Hematopoietic multipotent progenitor cell treated with erythropoietin and hydrocortisone succinate and interleukin-3 and kit ligand, for 15 days (in vitro differentiated cells): ENCODE data around the gene AUTS2.
"Not testable (repeated sequence)": the region's sequence is repeated elsewhere in the genome, so short reads cannot be mapped to it uniquely, and the experiment has no call there.

Experiments
- DNase-seq: peaks from one replicate; pipeline ENCODE4 v3.0.0-alpha.2; 2015; ENCODE audit warnings: low spot score

The AUTS2 gene

DNA sequence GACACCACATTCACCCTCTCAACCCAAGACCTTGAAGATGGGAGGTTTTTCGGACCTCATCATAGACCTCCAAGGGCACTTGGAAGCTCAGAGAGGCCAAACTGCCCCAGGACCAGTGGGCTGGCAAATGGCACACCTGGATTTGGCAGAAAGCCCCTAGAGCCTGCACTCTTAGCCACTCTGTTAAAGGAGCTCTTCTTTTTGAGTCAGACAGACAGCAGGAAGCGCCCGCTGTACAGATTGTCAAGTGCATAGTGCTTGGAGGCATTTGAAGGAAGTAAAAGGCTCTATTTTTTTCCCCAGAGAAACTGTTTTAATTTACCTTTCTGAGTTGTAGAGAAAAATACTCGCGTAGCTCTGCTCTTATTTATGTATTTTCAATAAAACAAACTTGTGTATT, 1125.1 kb downstream of the AUTS2 start:
- no peak for DNase-seq

- DNase-seq = no peak
These were observed 1127.2 kb downstream of the AUTS2 start for GRCh38 chr7:70725448-70725847.

DNA sequence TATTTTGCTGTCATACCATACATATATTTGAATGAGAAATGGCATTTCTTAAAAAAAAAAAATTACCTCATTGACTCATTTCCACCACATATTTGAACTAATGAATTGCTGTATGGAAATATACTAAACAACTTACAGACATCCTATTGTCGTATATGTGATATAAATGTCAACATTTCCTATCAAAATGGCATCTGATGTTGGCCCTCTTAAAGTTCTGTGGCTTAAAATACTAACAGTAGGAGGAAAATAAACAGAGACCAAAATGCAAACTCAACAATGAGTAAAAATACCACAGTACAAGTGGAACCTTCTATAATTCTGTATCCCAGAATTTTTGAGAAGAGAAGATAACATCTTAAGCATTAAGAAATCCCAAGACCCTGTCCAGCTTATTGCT, 1128.0 kb downstream of the AUTS2 start:
- DNase-seq = no peak

- DNase-seq = no peak
These were observed 1128.7 kb downstream of the AUTS2 start for GRCh38 chr7:70726951-70727378.

DNA sequence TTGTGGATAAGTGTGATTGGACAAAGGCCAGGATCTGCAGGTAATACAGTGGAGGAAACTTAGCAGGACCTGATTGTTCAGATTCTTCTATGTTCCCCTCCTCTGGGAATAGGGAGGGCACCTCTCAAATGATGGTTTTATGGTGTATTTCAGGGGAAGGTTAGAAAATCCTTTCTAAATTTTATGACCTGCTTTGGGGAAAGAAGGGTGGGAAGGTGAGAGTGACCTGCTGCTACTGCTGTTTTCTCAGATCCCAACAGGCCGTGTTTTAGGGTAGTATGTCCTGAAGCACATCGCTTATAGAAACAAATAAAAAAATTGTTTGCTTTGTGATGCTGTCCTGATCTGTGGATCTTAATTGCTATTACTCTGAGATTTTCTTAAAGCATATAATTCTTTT, 1129.6 kb downstream of the AUTS2 start:
- no peak for DNase-seq

GRCh38 chr7:70728872-70729552, 1130.7 kb downstream of the AUTS2 start:
- DNase-seq = no peak

DNA sequence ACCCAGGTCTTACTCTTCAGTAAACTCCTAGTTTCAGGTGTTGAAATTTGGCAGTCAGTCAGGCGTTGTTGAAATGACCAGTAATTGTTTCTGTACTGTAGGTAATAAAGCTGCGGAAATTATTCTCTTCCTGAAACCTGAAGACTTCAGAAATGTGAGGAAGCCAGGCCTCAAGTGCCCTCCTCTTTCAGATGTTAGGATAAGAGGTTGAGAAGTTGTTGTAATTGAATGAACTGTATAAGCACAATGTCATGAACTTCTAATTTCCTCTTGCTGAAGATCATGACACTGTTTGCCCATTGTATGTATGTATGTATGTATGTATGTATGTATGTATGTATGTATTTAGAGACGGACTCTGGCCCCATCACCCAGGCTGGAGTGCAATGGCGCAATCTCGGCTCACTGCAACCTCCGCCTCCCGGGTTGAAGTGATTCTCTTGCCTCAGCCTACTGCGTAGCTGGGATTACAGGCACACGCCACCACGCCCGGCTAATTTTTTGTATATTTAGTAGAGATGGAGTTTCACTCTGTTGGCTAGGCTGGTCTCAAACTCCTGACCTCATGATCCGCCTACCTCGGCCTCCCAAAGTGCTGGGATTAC, 1131.4 kb downstream of the AUTS2 start:
- not testable (repeated sequence) for DNase-seq

DNA sequence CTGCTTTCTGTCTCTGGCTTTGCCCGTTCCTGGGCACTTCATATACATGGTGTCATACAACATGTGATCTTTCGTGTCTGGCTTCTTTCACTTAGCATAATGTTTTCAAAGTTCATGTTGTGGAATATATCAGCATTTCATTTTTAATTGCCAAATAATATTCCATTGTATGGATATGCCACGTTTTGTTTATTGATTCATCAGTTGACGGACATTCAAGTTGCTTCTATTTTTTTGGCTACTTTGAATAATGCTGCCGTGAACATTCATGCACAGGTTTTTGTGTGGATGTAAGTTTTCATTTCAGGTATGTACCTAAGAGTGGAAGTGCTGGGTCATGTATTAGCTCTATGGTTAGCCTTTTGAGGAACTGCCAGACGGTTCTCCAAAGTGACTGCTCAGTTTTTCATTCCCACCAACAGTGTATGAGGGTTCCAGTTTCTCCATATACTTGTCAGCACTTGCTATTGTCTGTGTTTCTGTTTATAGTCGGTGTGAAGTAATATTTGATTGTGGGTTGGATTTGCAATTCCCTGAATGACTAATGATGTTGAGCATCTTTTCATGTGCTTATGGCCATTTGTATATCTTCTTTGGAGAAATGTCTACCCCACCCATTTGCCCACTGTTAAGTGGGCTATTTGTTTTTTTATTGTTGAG, 1132.3 kb downstream of the AUTS2 start:
- DNase-seq = no peak

DNA sequence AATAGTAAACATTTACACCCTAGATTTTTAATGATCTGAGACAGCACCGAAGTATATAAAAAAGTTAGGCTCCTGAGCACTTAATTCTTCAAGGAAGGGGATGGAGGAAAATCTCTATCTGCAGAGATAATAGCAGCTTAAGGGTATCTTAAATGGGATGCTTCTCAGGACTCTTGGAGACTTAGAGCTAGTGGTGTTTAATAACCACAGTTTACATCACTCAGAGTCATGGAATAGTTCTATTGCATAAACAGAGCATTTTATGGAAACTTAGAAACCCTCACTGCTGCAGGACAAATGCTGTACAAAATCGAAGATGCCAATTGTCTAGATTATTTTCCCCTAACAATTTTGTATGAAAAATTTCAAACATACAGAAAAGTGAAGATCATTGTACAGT, 1134.8 kb downstream of the AUTS2 start:
- no peak for DNase-seq

- no peak for DNase-seq
These were observed 1136.1 kb downstream of the AUTS2 start for GRCh38 chr7:70734411-70734810.

GRCh38 chr7:70735313-70735712, 1137.0 kb downstream of the AUTS2 start:
- no peak for DNase-seq

GRCh38 chr7:70736715-70737460, 1138.6 kb downstream of the AUTS2 start:
- no peak for DNase-seq

DNA sequence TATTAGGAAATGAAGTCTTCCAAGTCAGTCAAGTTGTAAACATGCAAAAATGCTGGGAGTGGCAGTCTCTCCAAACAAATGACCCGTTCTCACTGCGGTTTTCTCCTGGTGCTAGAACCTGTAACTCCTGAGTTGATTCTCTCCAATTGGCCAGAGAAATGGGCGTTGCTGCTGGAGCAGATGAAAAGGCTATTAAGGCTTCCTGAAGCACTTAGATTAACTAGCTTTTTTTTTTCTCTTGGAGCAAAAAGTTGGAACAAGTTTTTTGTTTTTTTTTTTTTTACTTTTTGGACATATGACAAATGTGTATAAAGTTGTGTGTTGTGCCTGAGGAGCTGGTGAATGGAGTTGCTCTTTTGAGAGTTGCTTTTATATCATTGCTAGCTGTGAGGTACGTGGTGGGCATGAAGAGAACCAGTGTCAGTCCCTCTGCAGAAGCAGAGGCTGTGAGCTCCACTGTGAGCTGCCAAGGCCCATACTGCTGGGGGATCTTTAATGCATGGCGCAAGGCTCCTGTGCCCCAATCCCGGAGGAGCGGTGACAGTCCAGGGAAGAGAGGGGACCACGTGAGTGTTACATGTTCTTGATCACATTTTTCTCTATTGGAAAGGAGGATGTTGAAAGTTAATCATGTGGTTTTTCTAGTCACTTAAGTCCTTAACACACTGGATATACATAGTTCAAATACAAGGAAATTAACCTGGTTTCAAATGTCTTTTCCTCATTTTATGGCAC, 1140.0 kb downstream of the AUTS2 start:
- DNase-seq = no peak

- DNase-seq = no peak
These were observed 1141.5 kb downstream of the AUTS2 start for GRCh38 chr7:70739646-70740210.

DNA sequence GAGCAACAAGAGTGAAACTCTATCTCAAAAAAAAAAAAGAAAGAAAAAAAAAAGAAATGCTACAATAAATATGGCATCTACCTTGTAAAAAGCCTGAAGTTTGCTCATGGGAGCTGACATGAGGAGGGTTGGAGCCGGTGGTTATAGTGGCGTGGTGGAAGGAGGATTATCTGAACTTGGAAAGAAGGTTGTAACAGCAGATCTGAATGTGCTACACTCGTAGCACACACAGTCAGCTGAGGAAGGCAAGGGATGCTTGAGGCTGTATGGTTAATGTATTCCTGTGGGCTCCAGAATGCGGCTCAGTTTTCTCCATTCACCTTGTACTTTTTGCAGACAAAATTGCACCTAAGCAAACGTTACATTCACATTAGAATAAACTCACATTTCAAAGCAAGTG, 1143.4 kb downstream of the AUTS2 start:
- DNase-seq = no peak

DNA sequence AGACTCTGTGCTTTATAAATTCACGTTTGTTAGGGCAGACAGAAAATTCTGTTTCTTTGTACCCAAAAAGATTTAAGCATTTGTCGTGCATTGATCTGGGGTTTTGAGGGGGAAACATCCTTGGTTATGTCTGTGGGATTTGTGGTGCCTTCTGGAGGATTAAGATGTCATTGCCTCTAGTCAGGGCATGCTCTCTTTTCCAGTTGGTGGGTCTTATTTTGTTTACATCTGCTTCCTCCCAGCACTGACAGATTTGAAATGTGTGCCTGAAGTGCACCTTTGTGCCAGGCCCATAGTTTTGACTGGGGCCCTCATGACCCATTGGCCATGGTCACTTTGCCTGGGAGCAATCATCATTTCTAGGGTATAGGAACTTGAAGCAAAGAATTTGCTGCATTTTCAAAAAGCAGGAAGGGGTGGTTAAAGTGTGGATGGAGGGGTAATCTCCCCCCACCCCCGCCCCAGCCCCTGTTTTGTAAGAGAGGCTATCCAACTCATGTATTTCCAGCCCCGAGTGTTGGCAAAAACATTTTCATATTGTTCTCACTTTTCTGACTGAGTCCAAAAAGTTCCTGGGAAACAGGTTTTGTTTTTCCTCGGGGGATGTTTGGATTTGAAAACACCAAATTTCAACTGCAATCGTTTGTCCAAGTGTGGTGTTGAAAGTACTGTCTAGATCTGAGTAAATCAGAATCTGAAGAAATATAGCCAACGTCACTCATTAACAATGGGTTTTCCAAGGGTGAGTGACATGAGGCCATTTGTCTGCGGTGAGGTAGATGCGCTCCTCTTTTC, 1145.5 kb downstream of the AUTS2 start:
- DNase-seq = no peak

DNA sequence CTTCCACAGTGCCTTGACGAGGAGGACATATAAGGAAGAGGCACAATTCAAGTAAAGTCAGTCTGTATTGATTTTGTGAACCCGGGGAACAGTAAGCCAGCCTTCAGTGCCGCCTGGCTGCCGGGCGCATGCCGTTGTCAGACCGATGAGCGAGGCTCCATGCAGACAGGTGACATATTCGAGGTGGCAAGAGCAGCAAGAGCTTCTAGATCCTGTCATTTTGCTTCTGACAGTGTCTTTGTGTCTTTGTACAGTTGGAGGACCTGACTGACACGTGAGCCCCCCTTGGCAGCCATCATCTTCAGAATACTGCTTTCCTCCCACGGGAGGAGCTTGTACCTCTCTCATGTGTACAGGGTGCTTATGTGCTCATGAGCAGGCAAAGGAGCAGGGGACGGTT, 1146.2 kb downstream of the AUTS2 start:
- DNase-seq = no peak

GRCh38 chr7:70749831-70750230, 1151.6 kb downstream of the AUTS2 start:
- no peak for DNase-seq

GRCh38 chr7:70751895-70752294, 1153.6 kb downstream of the AUTS2 start:
- DNase-seq = no peak

DNA sequence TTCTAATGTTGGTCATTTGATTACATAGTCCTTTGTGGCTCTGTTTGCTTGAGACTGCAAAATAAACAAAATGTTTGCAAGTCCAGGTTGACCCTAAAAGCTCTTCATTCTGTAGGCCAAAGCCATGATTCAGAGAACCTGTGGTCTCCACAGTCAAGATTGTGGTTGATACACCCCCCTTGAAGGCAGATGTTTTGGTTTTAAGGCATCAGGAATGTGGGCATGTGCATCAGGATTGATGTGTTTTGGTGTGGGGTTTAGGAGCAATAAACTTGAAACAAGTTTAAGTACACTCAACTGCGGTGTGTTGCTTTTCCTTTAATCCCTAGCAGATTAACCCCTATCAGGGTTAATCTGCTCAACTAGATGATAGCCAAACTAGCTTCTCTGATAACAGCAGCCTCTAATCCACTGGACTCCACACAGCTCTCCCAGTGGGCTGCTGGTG, 1154.5 kb downstream of the AUTS2 start:
- DNase-seq = no peak

DNA sequence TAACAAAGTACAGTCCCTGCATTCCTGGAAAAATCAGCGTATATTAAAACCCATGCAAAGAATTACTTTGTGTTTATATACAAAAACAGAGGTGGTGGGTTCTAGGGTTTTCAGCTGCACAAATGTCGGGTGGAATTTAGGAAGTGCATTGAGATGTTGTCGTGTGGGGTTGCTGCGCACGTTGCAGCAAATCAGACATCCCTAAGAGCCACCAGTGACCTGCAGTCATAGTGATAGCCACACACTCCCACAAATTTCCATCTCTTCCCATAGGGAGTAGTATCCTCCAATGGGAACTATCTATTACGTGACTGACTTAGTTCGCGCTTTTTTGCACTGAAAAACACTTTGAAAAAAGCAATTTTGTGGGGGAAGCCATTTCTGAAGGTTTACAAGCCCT, 1158.5 kb downstream of the AUTS2 start:
- DNase-seq = no peak
